NCI-H82 treated with DMSO at 0.1 percent for 48 hours (cell line): ENCODE results near the gene ZBTB18.

Source experiments
- DNase-seq: peaks from one replicate; lab custom pipeline; 2025; ENCODE audit not compliant: unreplicated experiment; lab: John Stamatoyannopoulos, UW

ZBTB18 gene

DNA sequence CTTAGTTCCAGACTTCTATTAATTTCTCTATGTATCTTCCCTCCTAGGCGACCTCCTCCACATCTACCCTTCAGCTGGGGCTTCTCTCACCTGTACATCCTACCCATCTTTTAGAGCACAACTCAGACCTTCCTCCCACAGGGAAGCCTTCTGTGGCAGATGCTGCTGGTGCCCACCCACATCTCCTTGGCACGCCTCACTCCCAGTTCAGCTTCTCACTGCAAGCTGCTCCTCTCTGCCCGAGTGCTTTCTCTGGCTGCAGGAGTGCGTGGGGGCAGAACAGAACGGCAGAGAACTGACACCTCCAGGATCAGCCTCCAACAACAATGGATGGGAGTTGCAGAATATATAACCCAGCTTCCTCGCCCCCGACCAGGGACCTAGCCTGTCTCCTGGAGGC, 36.5 kb downstream of the ZBTB18 start:
- DNase-seq = no peak

GRCh38 chr1:244088161-244088560, 37.1 kb downstream of the ZBTB18 start:
- no peak for DNase-seq

DNA sequence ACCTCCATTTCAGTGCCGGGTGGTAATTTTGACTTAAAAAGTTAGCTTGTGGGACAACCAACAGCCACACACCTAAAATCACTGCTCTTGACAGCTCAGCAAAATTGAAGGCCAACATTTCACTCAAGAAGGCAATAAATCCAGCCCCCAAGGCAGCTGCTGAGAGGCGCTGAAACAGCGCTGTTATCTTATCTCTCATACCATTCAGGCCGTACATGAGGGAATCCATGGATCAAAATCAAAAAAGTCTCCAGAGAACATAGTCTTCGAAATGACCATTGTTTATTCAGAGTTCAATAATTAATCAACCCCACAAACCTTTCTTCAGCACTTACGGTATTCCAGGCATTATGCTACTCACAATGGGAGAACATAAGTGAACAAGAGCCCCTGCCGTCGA, 38.5 kb downstream of the ZBTB18 start:
- DNase-seq = no peak

GRCh38 chr1:244090645-244091044, 39.6 kb downstream of the ZBTB18 start:
- DNase-seq = no peak

DNA sequence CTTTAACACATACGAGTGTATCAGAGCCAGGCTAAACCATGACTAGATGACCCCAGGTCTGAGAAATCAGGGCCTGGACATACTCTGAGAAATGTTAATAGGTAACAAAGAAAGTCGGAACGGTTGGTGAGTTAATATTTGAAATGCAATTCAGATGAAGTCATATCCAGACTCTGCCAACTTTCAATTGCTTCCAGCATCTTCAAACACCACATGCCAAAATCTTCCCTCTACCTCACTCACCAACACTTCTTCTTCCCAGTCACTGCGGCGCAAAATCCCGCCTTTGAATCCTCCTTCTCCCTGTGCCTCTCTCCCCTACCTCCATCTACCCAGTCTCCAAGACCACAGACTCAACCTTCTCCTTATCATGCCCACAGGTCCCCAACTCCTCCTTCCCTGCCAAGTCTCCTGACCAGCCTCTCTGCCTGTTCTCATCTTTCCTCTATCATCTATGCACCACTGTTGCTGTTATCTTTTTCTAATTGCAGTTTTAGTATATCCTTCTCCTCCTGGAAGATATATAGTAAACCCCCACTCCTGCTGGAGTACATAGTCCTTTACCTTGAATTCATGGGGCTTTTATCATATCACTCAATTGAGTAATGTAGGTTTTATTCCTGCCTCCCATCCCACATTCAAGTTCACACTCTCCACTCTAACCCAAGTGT, 41.3 kb downstream of the ZBTB18 start:
- DNase-seq = no peak

- no peak for DNase-seq
These were observed 42.0 kb downstream of the ZBTB18 start for GRCh38 chr1:244092964-244093638.

- no peak for DNase-seq
These were observed 43.9 kb downstream of the ZBTB18 start for GRCh38 chr1:244094880-244095528.

DNA sequence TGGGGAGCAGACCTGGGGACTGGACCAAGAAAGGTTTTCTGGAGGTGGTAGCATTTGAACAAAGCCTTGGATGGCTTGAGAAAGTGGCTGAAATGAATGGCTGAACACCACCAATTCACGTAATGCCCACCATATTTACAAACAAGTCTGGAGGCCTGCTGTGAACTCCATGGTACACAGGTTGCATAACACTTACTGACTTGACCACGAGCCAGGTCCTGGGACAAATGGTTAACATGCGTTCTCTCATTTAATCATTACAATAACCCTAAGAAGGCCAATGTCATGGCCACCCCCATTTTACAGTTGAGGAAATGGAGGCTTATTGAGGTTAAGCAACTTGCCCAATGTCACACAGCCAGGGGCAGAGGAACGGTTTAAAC, 44.4 kb downstream of the ZBTB18 start:
- no peak for DNase-seq

DNA sequence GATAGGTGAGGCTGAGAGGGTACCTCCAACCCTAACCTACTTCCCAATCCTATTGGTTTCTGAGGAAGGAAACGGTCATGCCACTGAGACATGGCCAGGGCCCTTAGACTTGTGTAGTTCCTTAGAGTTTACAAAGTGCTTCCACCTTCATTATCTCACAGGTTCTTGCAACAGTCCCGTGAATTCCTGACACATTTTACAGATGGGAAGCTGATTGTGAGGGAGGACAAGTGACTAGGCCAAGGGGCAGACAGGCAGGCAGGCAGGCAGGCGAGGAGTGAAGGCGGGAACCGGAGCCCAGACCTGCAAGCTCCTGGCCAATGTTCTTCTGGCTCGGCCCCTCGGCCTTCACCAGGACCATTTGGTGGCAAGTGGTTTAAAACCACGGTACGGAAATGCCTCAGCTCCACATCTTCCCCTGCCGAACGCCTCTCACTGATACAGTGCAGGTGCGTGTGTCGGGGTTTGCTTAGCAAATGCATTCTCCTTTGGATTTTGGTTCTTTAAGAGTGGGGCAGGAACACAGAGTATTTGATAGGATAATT, 45.1 kb downstream of the ZBTB18 start:
- no peak for DNase-seq

- DNase-seq = no peak
These were observed 45.6 kb downstream of the ZBTB18 start for GRCh38 chr1:244096691-244097090.

DNA sequence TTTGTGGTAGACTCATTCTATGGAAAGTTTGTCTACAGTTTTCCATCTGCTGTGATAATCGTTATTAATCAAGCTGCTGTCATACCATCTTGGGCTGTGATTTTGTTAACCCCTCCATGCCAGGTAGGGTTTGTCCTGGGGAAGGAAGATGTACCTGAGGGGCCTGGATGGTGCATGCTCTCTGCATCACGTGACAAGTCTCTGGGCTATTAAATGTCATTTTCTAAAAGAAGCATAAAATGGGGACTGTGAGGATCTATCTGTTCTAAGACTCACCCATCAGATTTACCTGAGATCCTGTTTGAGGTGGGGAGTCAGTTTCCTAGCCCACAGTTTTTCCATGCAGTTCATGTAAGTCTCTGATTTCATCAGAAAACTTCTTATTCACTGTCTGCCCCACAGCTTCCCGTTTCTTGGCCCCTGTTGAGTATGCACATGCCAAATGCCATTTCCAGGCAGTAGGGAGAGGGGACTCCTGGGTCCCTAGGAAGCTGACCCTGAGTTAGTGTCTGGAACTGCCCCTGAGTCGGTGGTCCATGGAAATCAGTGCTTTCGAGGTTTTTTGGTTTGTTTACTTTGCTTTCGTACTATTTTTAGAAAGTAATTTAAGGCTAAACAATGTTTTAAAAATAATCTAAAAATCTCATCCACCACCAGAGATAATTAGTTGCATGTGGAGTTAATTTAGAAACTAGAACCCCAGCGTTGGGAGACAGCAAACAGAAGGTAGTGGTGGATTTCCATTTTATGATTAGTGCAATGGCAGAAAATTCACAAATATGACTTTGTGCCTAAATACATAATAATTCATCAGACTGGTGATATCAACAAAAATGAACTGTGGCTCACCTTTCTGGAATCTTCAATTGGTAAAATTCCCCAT, 46.7 kb downstream of the ZBTB18 start:
- no peak for DNase-seq

DNA sequence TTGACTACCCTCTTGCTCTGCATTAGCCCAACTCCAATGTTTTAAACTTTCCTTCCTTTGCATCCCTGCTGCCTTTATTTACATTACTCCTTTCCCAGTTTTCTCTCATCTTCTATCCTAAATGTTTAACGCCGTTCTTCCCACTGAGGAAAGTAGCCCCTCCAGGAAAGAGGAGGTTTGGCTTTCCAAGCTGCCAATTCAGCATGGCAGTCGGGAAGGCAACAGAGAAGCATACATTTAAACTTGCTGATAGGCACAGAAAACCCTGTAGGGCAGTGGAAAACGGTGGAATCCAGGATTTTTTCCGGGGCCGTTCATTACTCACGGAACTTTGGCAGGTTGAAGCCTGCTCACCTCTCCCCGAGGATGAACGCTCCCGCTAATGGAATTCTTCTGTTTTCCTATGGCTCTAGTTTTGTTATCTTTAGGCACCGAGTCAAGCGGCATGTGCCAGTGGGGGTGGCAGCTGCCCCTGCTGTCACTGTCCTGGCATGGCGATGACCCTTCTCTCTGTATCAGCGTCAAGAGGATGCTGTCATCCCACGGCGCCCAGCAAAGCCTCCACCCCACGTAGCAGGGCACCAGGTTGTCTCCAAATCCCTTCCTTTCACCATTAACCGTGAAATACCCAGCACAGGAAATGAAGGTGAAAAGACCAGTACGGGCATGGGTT, 48.3 kb downstream of the ZBTB18 start:
- no peak for DNase-seq

GRCh38 chr1:244100276-244100675, 49.2 kb downstream of the ZBTB18 start:
- no peak for DNase-seq

DNA sequence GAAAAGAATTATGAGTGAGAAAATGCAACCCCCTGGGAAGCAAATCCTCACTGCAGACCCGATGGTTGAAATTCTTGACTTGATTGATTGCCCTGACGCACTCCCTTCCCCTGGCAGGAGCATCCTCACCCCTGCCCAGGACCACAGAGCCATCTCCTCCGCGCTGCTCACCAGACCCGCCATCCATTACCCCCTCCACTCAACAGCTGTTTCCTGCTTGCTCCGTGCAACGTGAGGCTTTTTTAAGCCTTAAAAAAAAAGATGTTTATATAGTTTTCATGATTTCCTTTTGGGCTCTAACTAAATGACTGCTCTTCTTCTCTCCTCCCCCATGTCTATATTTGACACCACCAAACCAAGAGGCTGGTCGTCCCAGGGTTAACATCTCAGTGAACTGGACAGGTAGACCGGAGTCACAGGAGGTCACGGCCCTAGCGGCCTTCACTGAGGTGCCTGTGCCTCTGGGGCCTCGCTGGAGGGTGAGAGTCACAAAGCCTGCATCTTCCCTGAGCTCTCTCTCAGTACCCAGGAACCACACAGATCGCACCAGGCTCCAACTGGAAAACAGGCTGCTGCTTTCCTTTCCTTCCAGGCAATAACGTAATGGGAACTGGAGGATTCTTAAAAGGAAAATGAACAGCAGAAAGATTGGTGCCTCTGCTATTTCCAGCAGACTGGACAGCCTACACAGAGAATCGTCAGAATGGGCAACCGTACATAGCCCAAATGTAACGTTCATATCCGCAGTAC, 49.8 kb downstream of the ZBTB18 start:
- DNase-seq = no peak

DNA sequence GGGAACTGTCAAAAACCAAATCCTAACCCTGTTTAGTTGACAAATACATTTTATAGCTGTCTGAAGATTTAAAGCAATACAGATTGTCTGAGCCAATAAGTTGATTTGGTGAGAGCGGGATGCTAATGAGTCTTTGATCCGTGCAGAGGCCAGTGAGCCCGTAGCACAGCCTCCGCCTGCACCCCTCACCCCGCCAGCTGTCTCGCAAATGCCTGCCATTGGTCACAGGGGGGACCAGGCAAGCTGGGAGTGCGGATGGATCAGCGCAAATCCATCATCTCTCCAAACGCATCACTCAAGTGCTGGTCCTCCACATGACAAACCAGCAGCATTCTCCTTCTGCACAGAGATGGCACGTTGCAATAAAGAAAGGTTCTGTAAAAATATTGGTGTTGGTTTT, 51.0 kb downstream of the ZBTB18 start:
- DNase-seq = peak; percentile 91

DNA sequence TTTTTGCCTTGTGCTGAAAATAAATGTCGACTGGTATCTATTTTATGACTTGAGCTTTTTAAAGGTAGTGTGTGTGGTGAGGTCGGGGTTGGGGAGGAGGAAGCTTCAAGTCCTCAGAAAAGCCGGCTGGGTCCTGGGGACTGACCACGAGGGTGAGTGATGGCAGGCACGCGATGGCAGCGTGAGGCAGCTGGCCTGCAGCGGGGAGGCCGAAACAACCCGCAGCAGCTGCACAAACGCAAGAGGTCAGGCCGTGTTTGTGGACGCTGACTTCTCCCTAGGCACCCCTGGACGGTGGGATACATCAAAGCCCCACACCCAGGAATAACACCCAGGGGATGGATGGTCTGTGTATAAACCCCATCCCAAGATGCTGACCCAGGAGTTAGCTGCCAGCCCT, 51.4 kb downstream of the ZBTB18 start:
- no peak for DNase-seq

GRCh38 chr1:244104309-244105060, 53.4 kb downstream of the ZBTB18 start:
- DNase-seq = no peak

- DNase-seq = no peak
These were observed 55.1 kb downstream of the ZBTB18 start for GRCh38 chr1:244106176-244106575.
